ENCODE results near the gene RANBP2. TPM values are rescaled to one million over a fixed set of nuclear protein-coding genes. Genes with fewer than 3 reads are reported as not detected.

Gene RANBP2
- total RNA-seq, 1 experiment from 2014 or later, result 91.4 TPM

DNA sequence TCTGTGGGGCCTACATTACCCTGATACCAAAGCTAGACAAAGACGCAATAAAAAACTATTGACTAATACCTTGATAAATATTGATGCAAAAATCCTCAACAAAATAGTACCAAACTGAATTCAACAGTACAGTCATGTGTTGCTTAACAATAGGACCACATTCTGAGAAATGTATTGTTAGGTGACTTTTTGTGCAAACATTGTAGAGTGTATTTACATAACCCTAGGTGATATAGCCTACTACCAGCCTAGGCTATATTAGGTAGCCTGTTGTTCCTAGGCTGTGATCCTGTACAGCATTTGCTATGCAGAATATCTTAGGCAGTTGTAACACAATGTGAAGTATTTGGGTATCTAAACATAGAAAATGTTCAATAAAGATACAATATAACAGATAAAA is 104.0 kb downstream of the RANBP2 start:
- H4K5ac ChIP-seq (ENCODE audit: insufficient read length, low read depth, low read length), result no peak overlapping the region
- Mint-ChIP-seq H3K4me1 (no peaks in the 10 kb centered on the region; a peak in 1 of 4 replicates), H3K27ac (no peak overlapping the region), H3K36me3 (ENCODE audit: insufficient read depth in 1 of 3, low read depth in 3 of 3) (peaks cover 13 to 55% (median 18%) of the 10 kb centered on the region in 3 experiments; a peak in 6 of 7 replicates), H3K9me3 (no peaks in the 10 kb centered on the region; a peak in 1 of 5 replicates), H3K27me3 (ENCODE audit: low read depth) (no peaks in the 10 kb centered on the region), H3K4me3 (no peak overlapping the region)
- H3K4me2 ChIP-seq (ENCODE audit: insufficient read depth, insufficient read length, low read length), result no peak overlapping the region
- H2BK12ac ChIP-seq (ENCODE audit: insufficient read length, low read depth, low read length), result no peak overlapping the region
- H2BK15ac ChIP-seq (ENCODE audit: low read depth, low read length), result no peak overlapping the region
- no peak overlapping the region for H3K27ac ChIP-seq (ENCODE audit: insufficient read length, low read depth, low read length)
- no peak overlapping the region for H2BK120ac ChIP-seq (ENCODE audit: low read depth, low read length, poor library complexity, severe bottlenecking)
- H3K4me1 ChIP-seq (ENCODE audit: insufficient read depth, low read length), result no peaks in the 10 kb centered on the region
- no peak overlapping the region for H3K4ac ChIP-seq (ENCODE audit: low read depth, low read length)
- H3K23ac ChIP-seq (ENCODE audit: insufficient read length, low read depth, low read length), result no peak overlapping the region
- TF ChIP-seq, protein P1, sequence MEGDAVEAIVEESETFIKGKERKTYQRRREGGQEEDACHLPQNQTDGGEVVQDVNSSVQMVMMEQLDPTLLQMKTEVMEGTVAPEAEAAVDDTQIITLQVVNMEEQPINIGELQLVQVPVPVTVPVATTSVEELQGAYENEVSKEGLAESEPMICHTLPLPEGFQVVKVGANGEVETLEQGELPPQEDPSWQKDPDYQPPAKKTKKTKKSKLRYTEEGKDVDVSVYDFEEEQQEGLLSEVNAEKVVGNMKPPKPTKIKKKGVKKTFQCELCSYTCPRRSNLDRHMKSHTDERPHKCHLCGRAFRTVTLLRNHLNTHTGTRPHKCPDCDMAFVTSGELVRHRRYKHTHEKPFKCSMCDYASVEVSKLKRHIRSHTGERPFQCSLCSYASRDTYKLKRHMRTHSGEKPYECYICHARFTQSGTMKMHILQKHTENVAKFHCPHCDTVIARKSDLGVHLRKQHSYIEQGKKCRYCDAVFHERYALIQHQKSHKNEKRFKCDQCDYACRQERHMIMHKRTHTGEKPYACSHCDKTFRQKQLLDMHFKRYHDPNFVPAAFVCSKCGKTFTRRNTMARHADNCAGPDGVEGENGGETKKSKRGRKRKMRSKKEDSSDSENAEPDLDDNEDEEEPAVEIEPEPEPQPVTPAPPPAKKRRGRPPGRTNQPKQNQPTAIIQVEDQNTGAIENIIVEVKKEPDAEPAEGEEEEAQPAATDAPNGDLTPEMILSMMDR (conservative IDR thresholded peaks at IDR 0.05), result no peak
- no peak overlapping the region for H2AFZ ChIP-seq (ENCODE audit: low read length)
- no peak overlapping the region for H3K18ac ChIP-seq (ENCODE audit: insufficient read length, low read depth, low read length)
- no peaks in the 10 kb centered on the region for H3K9me3 ChIP-seq (ENCODE audit: control insufficient read depth, low read depth, low read length)
- DNase-seq, result no peak
- no peaks in the 10 kb centered on the region for H3K27me3 ChIP-seq (ENCODE audit: insufficient read depth, low read length)
- no peak overlapping the region for H3K14ac ChIP-seq (ENCODE audit: insufficient read depth, low read length)
- H3K9ac ChIP-seq (ENCODE audit: extremely low read depth, insufficient read length, low read length), result no peak overlapping the region
- H2BK20ac ChIP-seq (ENCODE audit: low read depth, low read length, poor library complexity, severe bottlenecking), result no peak overlapping the region
- H3T11ph ChIP-seq (ENCODE audit: low read length), result no peak overlapping the region
- H3K56ac ChIP-seq (ENCODE audit: insufficient read length, low read depth, low read length), result no peak overlapping the region
- no peak overlapping the region for H4K91ac ChIP-seq (ENCODE audit: insufficient read length, low read depth, low read length)
- no CpG with 5 or more reads among the region's 1 CpG for WGBS (ENCODE audit: extremely low coverage, insufficient read length, low lambda C conversion rate)
- H2AK5ac ChIP-seq (ENCODE audit: insufficient read length, low read length), result no peak overlapping the region
- no peak overlapping the region for H2BK5ac ChIP-seq (ENCODE audit: insufficient read length, low read length)
- no peaks in the 10 kb centered on the region for H3K23me2 ChIP-seq (ENCODE audit: insufficient read length, low read depth, low read length, poor library complexity, severe bottlenecking)
- no peaks in the 10 kb centered on the region for H3K79me2 ChIP-seq (ENCODE audit: insufficient read depth, low read length)
- no peaks in the 10 kb centered on the region for H3K79me1 ChIP-seq (ENCODE audit: insufficient read depth, low read depth, low read length, poor library complexity, severe bottlenecking)
- H4K20me1 ChIP-seq (ENCODE audit: control insufficient read depth, insufficient read depth, insufficient read length), result no peaks in the 10 kb centered on the region
- H4K8ac ChIP-seq (replicated peaks; ENCODE audit: insufficient read length, low read depth, low read length), result no peak overlapping the region

Measured in H9 (cell line).